Hippocampal formation (tissue), 2 donors: ENCODE results near the gene FAM72A.
"Not testable (repeated sequence)": the region's sequence is repeated elsewhere in the genome, so short reads cannot be mapped to it uniquely, and the experiment has no call there.

Experiments used
- DNase-seq, 2 donors: peaks; one replicate each; lab custom pipeline; 2025; lab: John Stamatoyannopoulos, UW

FAM72A gene

GRCh38 chr1:206202789-206203363, at the start of gene FAM72A:
Gene FAM72A, minus strand, starts transcription at chr1:206202839. Its CDS starts 814 bp downstream, at chr1:206202025.
- DNase-seq, result peak; percentile 97 to 99

GRCh38 chr1:206250953-206251681, 48.5 kb upstream of the FAM72A start:
- DNase-seq, result not testable (repeated sequence)

GRCh38 chr1:206246129-206246886, 43.7 kb upstream of the FAM72A start:
- not testable (repeated sequence) for DNase-seq

- DNase-seq, result not testable (repeated sequence)
Observed at GRCh38 chr1:206245479-206245878, 42.8 kb upstream of the FAM72A start.

GRCh38 chr1:206243335-206243734, 40.7 kb upstream of the FAM72A start:
- DNase-seq, result not testable (repeated sequence)

GRCh38 chr1:206240288-206240687, 37.6 kb upstream of the FAM72A start:
- DNase-seq, result not testable (repeated sequence)

- DNase-seq, result not testable (repeated sequence)
Observed at GRCh38 chr1:206235190-206235589, 32.6 kb upstream of the FAM72A start.

- not testable (repeated sequence) for DNase-seq
Observed at GRCh38 chr1:206234189-206234916, 31.7 kb upstream of the FAM72A start.

- DNase-seq, result not testable (repeated sequence)
Observed at GRCh38 chr1:206232970-206233645, 30.5 kb upstream of the FAM72A start.

- DNase-seq, result not testable (repeated sequence)
Observed at GRCh38 chr1:206231989-206232388, 29.4 kb upstream of the FAM72A start.

- DNase-seq, result not testable (repeated sequence)
Observed at GRCh38 chr1:206229286-206229685, 26.6 kb upstream of the FAM72A start.

- not testable (repeated sequence) for DNase-seq
Observed at GRCh38 chr1:206226886-206227285, 24.2 kb upstream of the FAM72A start.

GRCh38 chr1:206225386-206225785, 22.7 kb upstream of the FAM72A start:
- DNase-seq, result not testable (repeated sequence)

GRCh38 chr1:206224190-206224776, 21.6 kb upstream of the FAM72A start:
- DNase-seq, result not testable (repeated sequence)

GRCh38 chr1:206221585-206221984, 18.9 kb upstream of the FAM72A start:
- DNase-seq, result not testable (repeated sequence)

- not testable (repeated sequence) for DNase-seq
Observed at GRCh38 chr1:206220332-206221000, 17.8 kb upstream of the FAM72A start.

GRCh38 chr1:206219514-206220331, 17.1 kb upstream of the FAM72A start:
- DNase-seq, result not testable (repeated sequence)

- DNase-seq, result not testable (repeated sequence)
Observed at GRCh38 chr1:206218765-206219164, 16.1 kb upstream of the FAM72A start.

- DNase-seq, result not testable (repeated sequence)
Observed at GRCh38 chr1:206218285-206218684, 15.6 kb upstream of the FAM72A start.
